ENCODE data around the gene GBP3.
"Not testable (repeated sequence)": the region's sequence is repeated elsewhere in the genome, so short reads cannot be mapped to it uniquely, and the experiment has no call there.

GRCh38 chr1:89029051-89029450, 6.4 kb upstream of the GBP3 start:
- TF ChIP-seq CTCF (IDR thresholded peaks at IDR 0.05; ENCODE audit: low read depth, low read length); EZH2phosphoT487 (IDR thresholded peaks at IDR 0.05; ENCODE audit: low read depth): not testable (repeated sequence)

Measured in OCI-LY3 (cell line).